BJ (cell line): Measurements from ENCODE around the gene VMAC. TPM values are rescaled to one million over a fixed set of nuclear protein-coding genes. Genes with fewer than 3 reads are reported as not detected.

ENCODE experiments used
- CTCF ChIA-PET: fragments of 350-600 bp; formaldehyde crosslinking; extraction: SDS; loops from one replicate; lab custom pipeline; 2021; ENCODE audit warnings: antibody characterized with exemption, inconsistent platforms; lab: Yijun Ruan, JAX
- POLR2A ChIA-PET: fragments of 300-600 bp; sonication (Branson Sonifier 250); formaldehyde crosslinking; extraction: SDS; loops from one replicate; lab custom pipeline; 2021; ENCODE audit warnings: antibody characterized with exemption; lab: Charles Lee
- DNase-seq: peaks from one replicate; pipeline ENCODE4 v3.0.0-alpha.2; 2011; ENCODE audit warnings: low read depth
- H3K27me3 ChIP-seq: 2 replicates; pipeline ENCODE4 v1.6.0; 2011; ENCODE audit warnings: low read length; ENCODE audit not compliant: control insufficient read depth, insufficient read depth
- H3K36me3 ChIP-seq: 2 replicates; pipeline ENCODE4 v1.5.1; 2011; ENCODE audit warnings: low read length; ENCODE audit not compliant: control insufficient read depth, insufficient read depth
- H3K4me3 ChIP-seq: 2 replicates; pipeline ENCODE4 v1.5.1; 2011; ENCODE audit warnings: low read depth, mild to moderate bottlenecking, control low read depth, low read length
- CTCF ChIP-seq: IDR thresholded peaks from 2 replicates; pipeline ENCODE4 v1.5.1; 2011; ENCODE audit warnings: low read depth, mild to moderate bottlenecking, control low read depth, inconsistent platforms, low read length, moderate library complexity; ENCODE audit not compliant: insufficient read depth
- polyA plus RNA-seq: library from polyadenylated mRNA; depleted of rRNA; stranded (reverse); fragments of >200 nt; gene quantifications from 2 replicates; pipeline ENCODE4 v1.2.3, GENCODE V29; 2011

VMAC gene
- polyA plus RNA-seq, 1 experiment = 4.2 TPM

- ChIA-PET POLR2A (no interaction called here), CTCF (interaction anchor here (0.6 kb wide), 1 partner anchor 14 kb away, joined by 3 read pairs; no protein-coding TSS in a partner anchor)
- no peak for TF ChIP-seq CTCF
- no peak for DNase-seq
- Histone ChIP-seq H3K4me3 (no peak overlapping the region), H3K27me3 (no peaks in the 10 kb centered on the region), H3K36me3 (peaks cover 29% of the 10 kb centered on the region)
These were observed 10.5 kb downstream of the VMAC start for GRCh38 chr19:5914946-5915781.

- no peaks in the 10 kb centered on the region for H3K27me3 ChIP-seq
- TF ChIP-seq CTCF = no peak
- ChIA-PET CTCF (interaction anchor here (0.6 kb wide), 1 partner anchor 14 kb away, joined by 3 read pairs; no protein-coding TSS in a partner anchor), POLR2A (no interaction called here)
- H3K4me3 ChIP-seq = no peak overlapping the region
- peaks cover 30% of the 10 kb centered on the region for H3K36me3 ChIP-seq
- no peak for DNase-seq
These were observed 11.1 kb downstream of the VMAC start for GRCh38 chr19:5915782-5916165.

- peaks cover 30% of the 10 kb centered on the region for H3K36me3 ChIP-seq
- H3K27me3 ChIP-seq = no peaks in the 10 kb centered on the region
- ChIA-PET CTCF (interaction anchor here (0.7 kb wide), 1 partner anchor 81 kb away, joined by 3 read pairs; no protein-coding TSS in a partner anchor), POLR2A (no interaction called here)
- no peak for TF ChIP-seq CTCF
- H3K4me3 ChIP-seq = no peak overlapping the region
- DNase-seq = no peak
These were observed 11.6 kb downstream of the VMAC start for GRCh38 chr19:5916181-5916708.

GRCh38 chr19:5917431-5918107, 12.9 kb downstream of the VMAC start:
- peaks cover 31% of the 10 kb centered on the region for H3K36me3 ChIP-seq
- no peaks in the 10 kb centered on the region for H3K27me3 ChIP-seq
- H3K4me3 ChIP-seq = no peak overlapping the region
- POLR2A ChIA-PET = interaction anchor here (0.8 kb wide), 1 partner anchor 9 kb away, joined by 3 read pairs; no protein-coding TSS in a partner anchor
- DNase-seq = no peak
- CTCF ChIA-PET = no interaction called here
- TF ChIP-seq CTCF = no peak
